ENCODE results near the gene PJVK. TPM values are rescaled to one million over a fixed set of nuclear protein-coding genes. Genes with fewer than 3 reads are reported as not detected.
"Not testable (repeated sequence)": the region's sequence is repeated elsewhere in the genome, so short reads cannot be mapped to it uniquely, and the experiment has no call there.

The PJVK gene, protein sequence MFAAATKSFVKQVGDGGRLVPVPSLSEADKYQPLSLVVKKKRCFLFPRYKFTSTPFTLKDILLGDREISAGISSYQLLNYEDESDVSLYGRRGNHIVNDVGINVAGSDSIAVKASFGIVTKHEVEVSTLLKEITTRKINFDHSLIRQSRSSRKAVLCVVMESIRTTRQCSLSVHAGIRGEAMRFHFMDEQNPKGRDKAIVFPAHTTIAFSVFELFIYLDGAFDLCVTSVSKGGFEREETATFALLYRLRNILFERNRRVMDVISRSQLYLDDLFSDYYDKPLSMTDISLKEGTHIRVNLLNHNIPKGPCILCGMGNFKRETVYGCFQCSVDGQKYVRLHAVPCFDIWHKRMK
- 1.3 TPM in 2 replicates for total RNA-seq (2014; rRNA removed; shearing (Covaris generic))

- H3K4me3 ChIP-seq, result peak within 1 kb of the TSS; percentile 94
- no peaks in the 10 kb centered on the region for H3K27me3 ChIP-seq
- H3K4me1 ChIP-seq, result no peaks in the 10 kb centered on the region
- no peaks in the 10 kb centered on the region for H3K9me3 ChIP-seq (replicated peaks)
- H3K27ac ChIP-seq, result peak within 1 kb of the TSS; percentile 97
- H3K36me3 ChIP-seq, result peaks cover 24% of the 10 kb centered on the region
- DNase-seq, result peak; percentile 97
These were observed at the start of gene PJVK, which contains the start of gene PRKRA for GRCh38 chr2:178450774-178451525. Gene PJVK, plus strand, starts transcription at chr2:178451378. Its CDS starts 2,032 bp downstream, at chr2:178453410. Gene PRKRA, minus strand, starts transcription at chr2:178451175. Its CDS starts 145 bp downstream, at chr2:178451030.

DNA sequence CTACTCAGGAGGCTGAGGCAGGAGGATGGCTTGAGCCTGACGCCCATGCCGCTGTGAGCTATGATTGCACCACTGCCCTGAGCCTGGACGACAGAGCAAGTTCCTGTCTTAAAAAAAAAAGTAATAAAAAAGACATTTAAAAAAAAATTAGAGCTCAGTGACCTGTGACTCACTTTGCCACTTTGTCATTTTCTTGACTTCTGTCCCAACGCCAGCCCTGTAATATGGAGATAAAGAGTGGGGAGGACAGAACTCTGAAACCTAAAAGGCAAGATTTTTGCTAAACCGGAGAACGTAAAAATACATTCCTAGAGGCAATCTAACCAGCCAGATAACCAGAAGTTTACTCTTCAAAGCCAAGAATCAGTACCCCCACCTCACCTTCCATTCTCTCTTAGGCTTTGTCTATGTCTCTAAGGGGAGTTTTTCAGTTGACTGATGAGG is 49.2 kb upstream of the PJVK start:
- Histone ChIP-seq H3K4me3 (no peak overlapping the region), H3K4me1 (peaks cover 20% of the 10 kb centered on the region), H3K27ac (no peak overlapping the region), H3K36me3 (no peaks in the 10 kb centered on the region), H3K27me3 (no peaks in the 10 kb centered on the region), H3K9me3 (replicated peaks) (no peaks in the 10 kb centered on the region)
- no peak for DNase-seq

- DNase-seq, result peak; percentile 13 to 57
- Histone ChIP-seq H3K27me3 (no peaks in the 10 kb centered on the region), H3K27ac (peak overlapping the region; percentile 89), H3K36me3 (no peaks in the 10 kb centered on the region), H3K4me3 (peak overlapping the region; percentile 28), H3K9me3 (replicated peaks) (no peaks in the 10 kb centered on the region), H3K4me1 (peaks cover 20% of the 10 kb centered on the region)
These were observed 47.4 kb upstream of the PJVK start for GRCh38 chr2:178403671-178404306.

DNA sequence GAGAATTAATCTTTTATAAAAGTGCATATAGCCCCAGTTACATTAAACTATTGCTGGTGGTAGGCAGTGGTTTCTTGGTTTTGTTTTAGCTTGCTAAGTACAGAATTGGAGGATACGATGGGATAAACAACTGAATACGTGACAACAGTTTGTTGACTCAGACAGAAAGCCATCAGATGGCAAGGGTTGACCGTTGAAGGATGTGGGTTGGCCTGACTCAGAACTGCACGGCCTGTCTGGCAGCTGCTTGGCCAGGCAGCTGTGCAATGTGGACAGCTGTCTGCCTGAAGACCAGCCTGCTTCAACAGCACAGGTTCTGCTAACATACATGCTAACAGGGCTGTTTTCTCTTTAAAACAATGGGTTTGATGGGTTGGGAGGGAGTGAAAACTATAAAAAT is 46.8 kb upstream of the PJVK start:
- no peaks in the 10 kb centered on the region for H3K27me3 ChIP-seq
- H3K4me3 ChIP-seq, result peak overlapping the region; percentile 28
- DNase-seq, result peak; percentile 91 to 94
- no peaks in the 10 kb centered on the region for H3K9me3 ChIP-seq (replicated peaks)
- peak overlapping the region; percentile 89 for H3K27ac ChIP-seq
- H3K36me3 ChIP-seq, result no peaks in the 10 kb centered on the region
- H3K4me1 ChIP-seq, result peaks cover 20% of the 10 kb centered on the region

- Histone ChIP-seq H3K36me3 (no peaks in the 10 kb centered on the region), H3K9me3 (replicated peaks) (no peaks in the 10 kb centered on the region), H3K4me1 (peaks cover 11% of the 10 kb centered on the region), H3K27ac (no peak overlapping the region), H3K4me3 (no peak overlapping the region), H3K27me3 (no peaks in the 10 kb centered on the region)
- no peak for DNase-seq
These were observed 41.9 kb upstream of the PJVK start for GRCh38 chr2:178409261-178409660.

- Histone ChIP-seq H3K9me3 (replicated peaks) (no peaks in the 10 kb centered on the region), H3K4me1 (no peaks in the 10 kb centered on the region), H3K4me3 (no peak overlapping the region), H3K27ac (no peak overlapping the region), H3K27me3 (no peaks in the 10 kb centered on the region), H3K36me3 (no peaks in the 10 kb centered on the region)
- DNase-seq, result peak in 1 of 2 experiments; percentile 27
These were observed 39.1 kb upstream of the PJVK start for GRCh38 chr2:178412047-178412446.

DNA sequence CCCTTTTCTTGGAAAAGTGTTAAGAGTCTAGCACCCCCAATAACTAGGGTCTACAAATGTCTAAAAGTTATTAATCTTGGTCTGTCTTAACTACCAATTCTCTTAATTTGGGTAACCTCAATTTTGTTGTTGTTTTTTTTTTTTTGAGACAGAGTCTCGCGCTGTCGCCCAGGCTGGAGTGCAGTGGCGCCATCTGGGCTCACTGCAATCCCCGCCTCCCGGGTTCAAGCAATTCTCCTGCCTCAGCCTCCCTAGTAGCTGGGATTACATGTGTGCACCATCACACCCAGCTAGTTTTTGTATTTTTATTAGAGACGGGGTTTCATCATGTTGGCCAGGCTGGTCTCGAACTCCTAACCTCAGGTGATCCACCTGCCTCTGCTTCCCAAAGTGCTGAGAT is 38.7 kb upstream of the PJVK start:
- not testable (repeated sequence) for H3K27ac ChIP-seq

DNA sequence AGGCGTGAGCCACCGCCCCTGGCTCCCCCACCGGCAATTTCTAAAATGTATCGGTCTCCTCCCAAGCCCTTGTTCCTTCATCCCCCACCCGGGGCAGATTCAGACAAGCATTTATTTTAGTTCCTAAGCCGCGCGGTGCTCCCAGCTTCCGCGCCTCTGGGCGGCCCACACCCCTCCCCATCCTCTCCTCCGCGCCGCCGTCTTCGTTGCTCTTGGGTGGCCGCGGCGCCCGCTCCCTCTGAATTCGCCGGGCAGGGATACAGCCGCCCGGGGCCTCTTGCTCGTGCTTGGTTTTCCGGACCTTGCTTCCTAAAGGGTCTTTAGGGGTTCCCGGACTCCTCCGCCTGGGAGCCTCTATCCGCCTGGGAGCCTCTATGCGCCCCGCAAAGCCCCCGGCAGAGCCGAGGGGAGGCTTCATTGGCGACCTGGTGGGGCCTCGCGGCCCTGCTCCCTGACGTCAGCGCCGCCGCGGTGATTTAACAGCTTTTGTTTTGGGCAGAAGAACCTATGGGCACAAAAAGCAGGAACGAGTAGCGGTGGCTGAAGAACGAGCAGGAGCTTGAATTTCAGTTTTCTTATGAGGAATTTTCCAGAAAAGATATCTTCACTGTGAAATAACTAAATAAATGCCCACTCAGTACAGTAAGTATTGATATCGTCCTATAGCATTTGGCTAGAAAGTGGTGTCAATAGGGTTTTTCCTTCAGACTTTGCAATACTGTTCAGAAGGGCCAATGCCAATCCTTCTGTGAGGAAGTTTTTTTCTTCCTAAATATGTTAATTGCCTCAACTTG is 37.5 kb upstream of the PJVK start:
- Histone ChIP-seq H3K4me3 (peak overlapping the region; percentile 79), H3K36me3 (no peaks in the 10 kb centered on the region), H3K27me3 (no peaks in the 10 kb centered on the region), H3K4me1 (no peaks in the 10 kb centered on the region), H3K9me3 (replicated peaks) (no peaks in the 10 kb centered on the region), H3K27ac (peak overlapping the region; percentile 97)
- peak; percentile 87 to 88 for DNase-seq

More for the DNA sequence above, 38.7 kb upstream of the PJVK start:
- H3K4me3 ChIP-seq; H3K27me3 ChIP-seq; DNase-seq; H3K4me1 ChIP-seq; H3K9me3 ChIP-seq (replicated peaks); H3K36me3 ChIP-seq: not testable (repeated sequence)

DNA sequence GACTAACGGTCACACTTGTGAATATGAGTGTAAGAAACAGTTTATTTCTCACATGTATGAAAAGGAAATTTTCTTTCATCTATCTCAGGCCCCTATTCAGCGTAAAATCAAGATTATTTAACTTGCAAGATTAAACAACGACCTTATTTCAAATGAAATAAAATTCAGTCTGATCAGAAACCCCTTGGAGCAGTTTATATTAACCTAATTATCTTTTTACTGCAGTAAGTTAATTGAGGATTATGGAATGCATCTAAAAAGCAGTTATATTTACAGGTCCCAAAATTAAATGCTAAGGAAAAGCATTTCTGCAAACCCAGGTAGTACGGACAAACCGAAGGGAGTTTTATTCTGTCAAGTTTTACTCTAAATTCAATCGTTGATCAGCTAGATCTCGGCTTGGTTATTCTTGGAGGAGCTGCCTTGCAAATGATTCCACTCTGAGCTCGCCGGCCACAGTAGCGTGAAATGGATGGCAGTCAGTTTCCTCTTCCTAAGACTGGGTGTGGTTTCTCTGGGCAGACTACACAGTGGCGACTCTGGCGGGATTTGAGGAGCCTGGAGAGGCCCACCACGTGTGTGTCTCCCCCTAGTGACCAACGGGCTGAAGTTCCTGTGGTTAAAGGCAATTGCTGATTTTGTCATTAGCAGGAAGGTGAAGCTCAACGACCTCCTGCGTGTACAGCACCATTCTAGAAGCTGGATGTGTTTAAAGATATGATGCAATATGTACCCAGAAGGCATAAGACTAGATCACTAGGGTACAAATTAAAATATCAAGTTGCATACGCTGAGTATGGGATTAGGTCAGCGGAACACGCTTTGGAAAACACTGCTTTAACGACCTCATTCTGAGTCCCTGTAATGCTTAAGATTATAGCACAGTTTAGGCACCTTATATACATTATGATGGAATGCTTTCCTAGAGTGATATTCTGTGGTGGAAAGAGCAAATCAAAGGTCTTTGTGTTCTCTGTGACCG is 36.6 kb upstream of the PJVK start:
- DNase-seq, result peak; percentile 94 to 97
- H3K36me3 ChIP-seq, result no peaks in the 10 kb centered on the region
- H3K27ac ChIP-seq, result peak overlapping the region; percentile 97
- no peaks in the 10 kb centered on the region for H3K9me3 ChIP-seq (replicated peaks)
- H3K4me1 ChIP-seq, result no peaks in the 10 kb centered on the region
- H3K4me3 ChIP-seq, result peak overlapping the region; percentile 79
- H3K27me3 ChIP-seq, result no peaks in the 10 kb centered on the region

GRCh38 chr2:178415979-178416378 is 35.2 kb upstream of the PJVK start:
- no peak for DNase-seq
- H3K4me1 ChIP-seq, result no peaks in the 10 kb centered on the region

DNA sequence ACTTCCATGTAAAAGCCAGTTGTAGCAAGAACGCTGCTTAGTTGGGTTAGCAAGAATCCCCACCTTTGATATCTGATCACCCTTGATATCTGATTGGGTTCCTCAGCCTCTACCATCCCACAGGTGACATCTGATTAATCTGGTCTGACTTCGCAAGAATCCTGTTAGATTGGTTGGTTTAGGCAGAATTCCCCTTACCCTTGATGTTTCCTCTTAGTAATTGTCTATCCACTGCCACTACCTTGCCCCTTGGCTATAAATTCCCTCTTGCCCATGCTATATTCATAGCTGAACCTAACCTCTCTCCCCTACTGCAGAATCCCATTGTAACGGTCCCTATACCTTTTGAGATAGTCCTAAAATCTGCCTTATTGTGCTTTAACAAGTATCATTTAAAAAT is 33.3 kb upstream of the PJVK start:
- H3K4me3 ChIP-seq, result no peak overlapping the region
- no peak overlapping the region for H3K27ac ChIP-seq
- H3K9me3 ChIP-seq (replicated peaks), result no peaks in the 10 kb centered on the region
- H3K36me3 ChIP-seq, result no peaks in the 10 kb centered on the region; the same call in 1 of the 2 replicates
- no peaks in the 10 kb centered on the region for H3K27me3 ChIP-seq
- no peak for DNase-seq
- H3K4me1 ChIP-seq, result no peaks in the 10 kb centered on the region

More at GRCh38 chr2:178415979-178416378, 35.2 kb upstream of the PJVK start:
- H3K27me3 ChIP-seq, result no peaks in the 10 kb centered on the region
- no peaks in the 10 kb centered on the region; the same call in 1 of the 2 replicates for H3K36me3 ChIP-seq
- no peak overlapping the region for H3K4me3 ChIP-seq
- H3K27ac ChIP-seq, result no peak overlapping the region
- no peaks in the 10 kb centered on the region for H3K9me3 ChIP-seq (replicated peaks)

- Histone ChIP-seq H3K9me3 (replicated peaks) (no peaks in the 10 kb centered on the region), H3K27ac (no peak overlapping the region), H3K36me3 (no peaks in the 10 kb centered on the region; the same call in 1 of the 2 replicates), H3K4me3 (no peak overlapping the region), H3K27me3 (no peaks in the 10 kb centered on the region), H3K4me1 (no peaks in the 10 kb centered on the region)
- no peak for DNase-seq
These were observed 32.8 kb upstream of the PJVK start for GRCh38 chr2:178418426-178418825.

DNA sequence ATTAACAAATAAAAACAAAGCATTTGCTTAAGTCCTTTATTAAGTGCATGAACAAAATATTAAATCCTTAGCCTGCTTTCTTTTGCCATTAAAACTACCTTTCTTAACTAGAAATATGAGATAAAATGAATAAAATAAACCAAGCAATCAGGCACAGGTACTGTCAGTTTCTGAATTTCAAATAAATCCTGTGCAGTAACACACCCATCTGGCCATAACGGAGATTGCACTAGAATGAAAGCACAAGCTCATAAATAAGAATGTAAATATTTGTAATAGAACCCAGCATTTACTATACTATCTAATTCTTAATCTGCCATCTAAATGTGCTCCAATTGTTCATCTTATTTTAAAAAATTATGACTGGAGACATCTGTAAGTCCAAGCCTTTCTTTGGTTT is 32.1 kb upstream of the PJVK start:
- H3K4me1 ChIP-seq, result no peaks in the 10 kb centered on the region
- no peaks in the 10 kb centered on the region; the same call in 1 of the 2 replicates for H3K36me3 ChIP-seq
- no peaks in the 10 kb centered on the region for H3K27me3 ChIP-seq
- no peak overlapping the region for H3K27ac ChIP-seq
- no peaks in the 10 kb centered on the region for H3K9me3 ChIP-seq (replicated peaks)
- H3K4me3 ChIP-seq, result no peak overlapping the region
- no peak for DNase-seq
